GM19043 (cell line): ENCODE results near the gene PDE8A.
"Not testable (repeated sequence)": the region's sequence is repeated elsewhere in the genome, so short reads cannot be mapped to it uniquely, and the experiment has no call there.

ENCODE experiments used
- ATAC-seq: cut with Tn5 transposase; IDR thresholded peaks from one replicate; pipeline ENCODE4 v1.9.1; 2021; ENCODE audit warnings: low read depth; ENCODE audit not compliant: unreplicated experiment

Gene PDE8A

GRCh38 chr15:84987949-84988624 is 6.4 kb downstream of the PDE8A start:
- no peak for ATAC-seq

DNA sequence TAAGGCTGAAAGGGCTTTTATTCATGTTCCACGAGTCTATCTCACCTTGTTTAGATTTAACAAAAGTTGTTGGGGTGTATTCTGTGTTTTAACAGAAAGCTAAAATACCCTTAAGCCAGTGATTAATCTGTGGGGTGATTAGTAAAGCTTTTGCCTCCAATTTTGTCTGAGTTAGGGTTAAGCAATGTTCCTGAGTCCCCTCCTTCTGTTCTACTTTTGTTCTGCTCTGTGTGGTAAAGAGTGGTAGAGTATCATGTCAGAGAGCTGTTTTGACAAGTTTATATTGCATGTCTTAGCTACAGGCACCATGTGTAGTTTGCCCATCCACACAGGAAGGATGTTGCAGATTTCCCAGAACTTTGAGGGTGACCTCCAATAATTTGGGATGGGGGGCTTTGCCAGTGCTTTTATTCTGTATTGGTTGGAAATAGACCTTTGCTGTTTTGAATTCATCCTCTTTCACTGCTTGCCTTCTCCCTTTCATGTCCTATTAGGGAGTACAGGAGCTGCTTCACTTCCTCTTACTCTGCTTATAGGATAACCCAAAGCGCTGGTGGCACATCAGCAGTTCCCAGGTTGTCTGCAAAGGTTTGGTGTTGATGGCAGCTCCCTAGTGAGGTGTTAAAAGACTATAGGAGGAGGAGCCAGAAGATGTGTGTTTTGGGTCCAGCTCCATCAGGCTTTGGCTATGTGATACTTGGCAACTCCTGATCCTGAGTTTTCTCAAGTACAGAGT is 7.4 kb downstream of the PDE8A start:
- no peak for ATAC-seq

GRCh38 chr15:84990507-84990906 is 8.9 kb downstream of the PDE8A start:
- ATAC-seq, result no peak

GRCh38 chr15:84991014-84991712 is 9.5 kb downstream of the PDE8A start:
- no peak for ATAC-seq

- ATAC-seq, result no peak
These were observed 10.7 kb downstream of the PDE8A start for GRCh38 chr15:84992157-84992944.

DNA sequence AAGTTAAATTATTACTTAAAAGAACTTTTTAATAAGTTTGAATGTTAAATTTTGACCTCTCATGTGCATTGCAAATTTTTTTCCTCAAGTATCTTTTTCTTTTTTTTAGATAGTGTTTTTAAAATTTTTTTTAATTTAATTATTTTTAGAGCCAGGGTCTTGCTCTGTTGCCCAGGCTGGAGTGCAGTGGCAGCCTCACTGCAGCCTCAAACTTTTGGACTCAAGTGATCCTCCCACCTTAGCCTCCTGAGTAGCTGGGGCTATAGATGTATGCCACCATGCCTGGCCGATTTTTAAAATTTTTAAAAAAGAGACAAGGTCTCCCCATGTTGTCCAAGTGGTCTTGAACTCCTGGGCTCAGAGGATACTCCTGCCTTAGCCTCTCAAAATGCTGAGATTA is 14.4 kb downstream of the PDE8A start:
- ATAC-seq, result no peak

DNA sequence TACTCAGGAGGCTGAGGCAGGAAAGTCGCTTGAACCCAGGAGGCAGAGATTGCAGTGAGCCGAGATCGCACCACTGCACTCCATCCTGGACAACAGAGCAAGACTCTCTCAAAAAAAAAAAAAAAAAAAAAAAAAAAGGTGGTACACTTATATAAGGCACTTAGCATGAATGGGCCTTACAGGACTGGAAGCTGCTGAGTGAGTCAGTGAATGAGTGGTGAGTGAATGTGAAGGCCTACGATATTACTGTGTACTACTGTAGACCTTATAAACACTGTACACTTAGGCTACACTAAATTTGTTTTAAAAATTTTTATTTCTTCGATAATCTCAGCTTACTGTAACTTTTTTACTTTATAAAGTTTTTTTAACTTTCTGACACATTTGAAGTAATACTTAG is 15.1 kb downstream of the PDE8A start:
- ATAC-seq, result not testable (repeated sequence)

- not testable (repeated sequence) for ATAC-seq
These were observed 15.6 kb downstream of the PDE8A start for GRCh38 chr15:84997214-84997613.

DNA sequence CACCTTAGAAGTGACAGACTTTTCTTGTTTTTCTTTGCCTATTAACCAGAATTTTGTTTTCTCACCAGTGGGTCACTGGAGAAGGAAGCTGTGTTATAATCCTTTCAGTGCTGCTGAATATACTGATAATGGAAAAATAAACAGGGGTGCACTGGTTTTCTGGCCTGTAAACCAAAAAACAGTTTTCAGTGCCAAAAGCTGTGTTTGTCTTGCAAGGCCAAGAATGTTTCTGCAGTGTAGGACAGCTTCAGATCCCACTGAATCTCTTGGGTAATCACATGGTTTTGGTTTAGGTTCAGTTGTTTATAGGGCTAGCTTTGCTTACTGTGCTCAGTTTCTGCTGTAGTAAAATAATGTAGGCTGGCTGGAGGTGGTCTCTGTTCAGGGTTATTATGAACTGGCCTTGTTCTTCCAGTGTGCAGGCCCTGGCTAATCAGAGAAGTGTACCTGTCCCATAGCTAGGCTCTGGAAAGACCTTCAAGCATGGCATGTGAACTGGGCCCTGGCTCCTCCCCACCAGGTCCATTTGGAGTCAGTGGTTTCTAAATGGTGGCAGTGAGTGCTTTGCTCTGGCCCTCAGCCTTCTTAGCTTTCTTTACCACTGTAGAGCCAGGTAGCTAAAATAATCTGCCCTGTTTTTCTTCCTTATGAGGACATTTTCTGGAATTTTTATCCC is 18.7 kb downstream of the PDE8A start:
- ATAC-seq, result no peak

- no peak for ATAC-seq
These were observed 19.3 kb downstream of the PDE8A start for GRCh38 chr15:85000937-85001336.

DNA sequence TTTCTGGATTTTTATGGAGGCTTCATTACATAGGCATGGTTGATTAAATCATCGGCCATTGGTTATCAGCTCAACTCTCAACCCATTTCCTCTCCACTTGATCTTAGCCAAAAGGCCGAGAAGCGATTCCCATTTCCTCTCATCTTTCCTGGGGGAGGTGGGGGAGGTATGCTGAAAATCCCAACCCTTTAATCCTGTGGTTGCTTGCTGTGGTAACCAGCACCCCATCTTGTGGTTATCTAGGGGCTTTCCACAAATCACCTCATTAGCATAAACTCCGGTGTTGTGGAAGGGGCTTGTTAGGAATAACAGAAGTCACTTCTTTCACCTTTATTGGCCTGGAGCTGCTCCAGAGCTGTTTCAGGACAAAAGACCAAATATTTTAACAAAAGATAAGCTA is 20.9 kb downstream of the PDE8A start:
- no peak for ATAC-seq

GRCh38 chr15:85003593-85004312 is 22.1 kb downstream of the PDE8A start:
- ATAC-seq, result no peak

GRCh38 chr15:85004550-85004949 is 22.9 kb downstream of the PDE8A start:
- ATAC-seq, result no peak

GRCh38 chr15:85005319-85005718 is 23.7 kb downstream of the PDE8A start:
- ATAC-seq, result no peak

DNA sequence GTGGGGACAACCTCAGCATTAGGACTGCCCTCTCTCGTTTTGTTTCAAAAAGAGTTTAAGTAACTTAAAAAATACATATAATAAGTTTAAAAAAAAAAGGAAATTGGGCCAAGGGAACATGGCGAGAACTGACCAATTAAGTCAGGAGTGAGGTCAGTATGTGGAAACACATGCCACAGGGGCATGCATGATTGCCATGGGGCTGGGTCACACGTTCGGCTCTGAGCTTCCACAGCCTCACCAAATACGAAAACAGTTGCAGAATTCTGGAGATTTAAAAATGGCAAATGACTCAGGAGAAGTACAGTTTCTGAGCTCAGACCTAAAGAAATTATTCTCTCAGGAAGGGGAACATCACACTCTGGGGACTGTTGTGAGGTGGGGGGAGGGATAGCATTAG is 24.1 kb downstream of the PDE8A start:
- ATAC-seq, result no peak

- ATAC-seq, result no peak
These were observed 24.5 kb downstream of the PDE8A start for GRCh38 chr15:85006201-85006600.

DNA sequence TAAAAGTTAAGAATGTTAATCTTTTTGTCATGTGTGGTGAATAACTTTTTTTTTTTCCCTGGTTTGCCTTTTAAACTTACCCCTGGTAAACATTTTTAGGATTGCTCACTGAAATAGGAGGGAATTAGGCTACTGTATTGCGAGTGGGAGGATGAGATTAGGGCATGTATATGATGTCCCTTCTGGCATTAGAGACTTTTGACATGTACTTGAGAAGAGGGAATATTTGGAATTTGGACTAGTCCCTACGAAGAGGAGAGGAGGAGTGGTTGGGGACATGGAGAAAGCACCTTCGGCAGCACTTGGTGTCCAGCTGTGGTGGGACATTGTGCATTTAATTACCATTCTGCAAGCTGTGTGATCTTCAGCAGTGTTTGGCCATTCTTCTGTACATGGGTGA is 25.0 kb downstream of the PDE8A start:
- no peak for ATAC-seq

DNA sequence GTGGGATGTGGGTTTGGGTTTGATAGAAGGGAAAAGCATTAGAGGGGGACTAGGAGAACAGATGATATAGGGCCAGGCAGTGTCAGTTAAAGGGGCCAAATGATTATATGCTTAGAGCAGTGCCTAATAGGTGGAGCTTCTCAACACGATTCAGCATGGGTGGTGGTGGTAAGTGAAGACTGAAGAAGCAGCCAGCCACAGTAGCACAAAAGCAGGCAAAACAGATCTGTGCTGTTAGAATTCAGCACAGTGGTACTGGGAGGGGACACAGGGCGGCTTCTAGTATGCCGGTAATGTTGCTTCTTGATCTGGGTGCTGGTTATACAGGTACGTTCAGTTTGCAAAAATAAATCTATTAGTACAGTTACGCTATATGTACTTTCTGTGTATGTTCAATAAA is 25.5 kb downstream of the PDE8A start:
- ATAC-seq, result no peak

- ATAC-seq, result no peak
These were observed 26.2 kb downstream of the PDE8A start for GRCh38 chr15:85007741-85008397.
